ENCODE measurements around the gene CREBBP. TPM values are rescaled to one million over a fixed set of nuclear protein-coding genes. Genes with fewer than 3 reads are reported as not detected.

CREBBP gene
- total and polyA plus RNA-seq, 9 donors, result 35.6 to 94.5 (median 78.3) TPM

DNA sequence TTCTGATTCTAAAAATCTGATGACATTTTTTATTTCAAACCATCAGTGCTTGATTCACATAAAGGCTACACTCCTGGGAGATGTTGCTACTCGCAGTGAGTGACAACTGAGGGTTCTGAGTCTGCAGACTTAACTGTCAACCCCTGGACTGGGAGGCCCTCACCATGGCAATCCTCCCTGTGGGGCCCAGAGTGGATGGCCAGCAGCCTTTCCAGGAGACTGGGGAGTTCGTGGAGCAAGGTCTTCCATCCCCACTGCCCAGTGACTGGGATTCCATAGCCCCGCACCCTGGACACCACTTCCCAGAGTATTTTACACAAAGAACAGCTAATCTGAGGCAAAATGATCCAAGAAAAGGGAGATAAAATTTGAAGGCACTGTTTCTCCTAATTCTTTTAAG lies 59.3 kb downstream of the CREBBP start:
- Histone ChIP-seq H3K4me3 (no peak overlapping the region), H3K9me3 (no peaks in the 10 kb centered on the region), H3K4me1 (ENCODE audit: insufficient read depth) (peaks cover 46% of the 10 kb centered on the region), H3K36me3 (no peaks in the 10 kb centered on the region), H3K27me3 (no peaks in the 10 kb centered on the region), H3K27ac (no peak overlapping the region)
- DNase-seq, result no peak
- intact Hi-C loops (cut with DNase I), result no loop called here
- WGBS, 3 donors, result 83 to 90% (median 88%) methylated on average over 3 of the region's 3 CpGs
- TF ChIP-seq CTCF (IDR thresholded peaks at IDR 0.05), result no peak
- TF ChIP-seq POLR2A (IDR thresholded peaks at IDR 0.05), result no peak
- no peak for TF ChIP-seq EP300 (IDR thresholded peaks at IDR 0.05)

DNA sequence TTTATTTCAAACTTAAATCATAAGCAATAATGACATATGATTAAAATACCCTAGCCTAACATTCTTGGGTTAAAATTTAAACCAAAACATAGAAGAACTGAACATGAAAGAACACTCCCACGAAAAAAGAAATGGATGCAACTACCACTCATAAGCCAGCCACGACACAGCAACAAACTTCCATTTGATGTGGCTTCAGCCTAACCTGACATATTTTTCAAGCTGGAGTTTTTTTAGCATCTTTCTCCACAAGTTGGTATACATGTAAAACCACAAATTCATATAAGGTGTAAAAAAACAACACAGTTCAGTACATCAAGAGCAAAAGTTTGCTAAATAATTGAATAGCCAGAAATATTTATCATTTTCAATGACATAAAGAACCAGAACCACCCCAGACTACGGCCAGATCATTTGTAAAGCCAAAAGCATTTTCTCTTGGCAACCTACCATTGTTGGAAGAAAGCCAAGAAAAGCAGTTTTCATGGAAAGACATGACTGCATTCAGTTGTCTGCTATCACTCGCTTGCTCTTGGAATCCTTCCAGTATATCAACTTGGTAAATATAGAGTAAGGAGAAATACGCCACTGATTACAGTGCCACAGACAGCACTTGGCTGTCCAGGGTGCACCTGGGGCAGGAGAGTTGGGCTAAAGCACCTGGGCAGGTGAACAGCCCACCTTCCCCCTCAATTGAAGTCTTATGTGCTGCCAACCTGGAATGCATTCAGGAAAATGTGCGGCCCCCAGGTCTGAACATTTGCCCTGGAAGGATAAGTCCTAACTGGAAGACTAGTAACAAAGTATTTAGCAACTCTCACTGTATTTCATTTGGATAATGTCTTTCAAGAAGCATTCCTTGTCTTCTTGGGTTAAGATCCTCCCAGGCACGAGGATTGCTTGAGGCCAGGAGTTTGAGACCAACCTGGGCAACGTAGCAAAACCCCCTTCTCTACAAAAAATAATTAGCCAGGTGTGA lies 60.5 kb downstream of the CREBBP start:
- no peaks in the 10 kb centered on the region for H3K9me3 ChIP-seq
- H3K4me3 ChIP-seq, result no peak overlapping the region
- H3K36me3 ChIP-seq, result no peaks in the 10 kb centered on the region
- WGBS, 3 donors, result 9 to 10% (median 10%) methylated on average over 8 of the region's 8 CpGs
- intact Hi-C loops (cut with DNase I), result no loop called here
- H3K27me3 ChIP-seq, result no peaks in the 10 kb centered on the region
- DNase-seq, result peak; percentile 33 to 49 (median 47)
- peak overlapping the region in 1 of 2 donors; percentile 52 for H3K27ac ChIP-seq
- H3K4me1 ChIP-seq (ENCODE audit: insufficient read depth), result peaks cover 46% of the 10 kb centered on the region
- TF ChIP-seq EP300 (IDR thresholded peaks at IDR 0.05) (no peak), POLR2A (IDR thresholded peaks at IDR 0.05) (no peak), CTCF (IDR thresholded peaks at IDR 0.05) (no peak)

- Histone ChIP-seq H3K9me3 (no peaks in the 10 kb centered on the region), H3K27ac (no peak overlapping the region), H3K27me3 (no peaks in the 10 kb centered on the region), H3K4me1 (ENCODE audit: insufficient read depth) (peaks cover 42% of the 10 kb centered on the region), H3K4me3 (no peak overlapping the region), H3K36me3 (no peaks in the 10 kb centered on the region)
- no peak for DNase-seq
- intact Hi-C loops (cut with DNase I), result no loop called here
- 81 to 82% (median 82%) methylated on average over 6 of the region's 6 CpGs for WGBS, 3 donors
- TF ChIP-seq POLR2A (IDR thresholded peaks at IDR 0.05) (no peak), EP300 (IDR thresholded peaks at IDR 0.05) (no peak), CTCF (IDR thresholded peaks at IDR 0.05) (no peak)
Measured at GRCh38 chr16:3819175-3819527, 61.4 kb downstream of the CREBBP start.

GRCh38 chr16:3816326-3816725 lies 64.2 kb downstream of the CREBBP start:
- peaks cover 40% of the 10 kb centered on the region for H3K4me1 ChIP-seq (ENCODE audit: insufficient read depth)
- H3K9me3 ChIP-seq, result no peaks in the 10 kb centered on the region
- WGBS, 3 donors, result 77 to 85% (median 84%) methylated on average over 3 of the region's 3 CpGs
- H3K36me3 ChIP-seq, result no peaks in the 10 kb centered on the region
- intact Hi-C loops (cut with DNase I), result no loop called here
- no peak overlapping the region for H3K27ac ChIP-seq
- TF ChIP-seq POLR2A (IDR thresholded peaks at IDR 0.05) (no peak), CTCF (IDR thresholded peaks at IDR 0.05) (no peak), EP300 (IDR thresholded peaks at IDR 0.05) (no peak)
- no peak overlapping the region for H3K4me3 ChIP-seq
- H3K27me3 ChIP-seq, result no peaks in the 10 kb centered on the region
- DNase-seq, result no peak
